Measurements from ENCODE around the gene TRIM65.
A peak's percentile ranks its signal among the peaks of the same experiment; 100 is the strongest.

Gene TRIM65

GRCh38 chr17:75880266-75880665 is 16.5 kb downstream of the TRIM65 start:
- no peaks in the 10 kb centered on the region for H3K36me3 ChIP-seq (ENCODE audit: insufficient read depth, low read length)
- no peaks in the 10 kb centered on the region for H3K9me3 ChIP-seq (ENCODE audit: insufficient read depth, low read depth, low read length)
- H3K9me2 ChIP-seq (replicated peaks; ENCODE audit: low read depth, low read length), result no peaks in the 10 kb centered on the region
- no peak overlapping the region for H3K4me3 ChIP-seq (ENCODE audit: low read length, poor library complexity, severe bottlenecking)
- H4K20me1 ChIP-seq (ENCODE audit: insufficient read depth, low read length, poor library complexity, severe bottlenecking), result no peaks in the 10 kb centered on the region
- no peak overlapping the region for H2AFZ ChIP-seq (ENCODE audit: low read length)
- H3K79me2 ChIP-seq (ENCODE audit: insufficient read depth, low read length), result peaks cover 7% of the 10 kb centered on the region
- peaks cover 19% of the 10 kb centered on the region for H3K4me1 ChIP-seq (ENCODE audit: insufficient read depth, low read length, poor library complexity, severe bottlenecking)
- no peak overlapping the region for H3K9ac ChIP-seq (ENCODE audit: low read depth, low read length, poor library complexity, severe bottlenecking)
- TF ChIP-seq EZH2phosphoT487 (IDR thresholded peaks at IDR 0.05; ENCODE audit: borderline replicate concordance) (no peak), CTCF (conservative IDR thresholded peaks at IDR 0.05; ENCODE audit: low read length) (no peak)
- H3F3A ChIP-seq (ENCODE audit: low read depth), result no peaks in the 10 kb centered on the region
- H3K27me3 ChIP-seq (ENCODE audit: insufficient read depth, low read length, poor library complexity, severe bottlenecking), result no peaks in the 10 kb centered on the region
- H3K4me2 ChIP-seq (ENCODE audit: low read depth, low read length, poor library complexity, severe bottlenecking), result no peak overlapping the region

DNA sequence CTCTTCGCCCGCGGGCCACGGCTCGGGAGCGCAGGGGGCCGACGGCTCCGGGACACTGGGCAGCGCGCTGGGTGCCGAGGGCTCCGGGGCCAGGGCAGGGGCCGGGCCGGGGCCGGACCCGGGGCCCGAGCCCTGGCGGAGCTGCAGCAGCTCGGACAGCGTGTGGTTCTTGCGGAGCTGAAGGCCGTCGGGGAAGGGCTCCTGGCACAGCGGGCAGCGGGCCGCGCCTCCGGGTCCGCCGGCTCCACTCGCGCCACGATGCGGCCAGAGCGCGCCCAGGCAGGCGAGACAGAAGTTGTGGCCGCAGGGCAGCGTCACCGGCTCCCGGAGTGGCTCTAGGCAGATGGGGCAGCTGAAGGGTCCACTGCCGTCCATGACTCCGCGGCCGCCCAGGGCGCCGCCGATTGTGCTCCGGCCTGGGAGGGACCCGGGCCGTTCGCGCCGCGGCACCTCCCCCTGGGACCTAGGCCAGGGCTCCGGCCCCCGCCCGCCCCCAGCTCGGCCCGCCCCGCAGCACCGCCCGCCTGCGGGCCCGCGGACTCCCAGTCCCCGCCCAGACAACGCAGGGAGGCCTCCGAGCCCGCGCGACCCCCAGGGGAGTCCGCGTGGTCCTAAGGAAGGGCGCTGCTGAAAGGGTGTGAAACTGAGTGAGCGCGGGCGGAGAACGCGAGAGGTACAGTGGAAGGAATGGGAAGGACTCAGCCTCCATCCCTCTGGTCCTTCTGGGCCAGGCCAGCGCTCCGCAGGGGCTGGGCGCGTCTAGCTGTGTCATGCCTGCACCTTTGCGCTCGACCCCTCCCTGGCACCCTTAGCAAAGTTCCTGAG is 18.4 kb downstream of the TRIM65 start, which contains the start of gene TRIM47:
Gene TRIM47 (minus strand): TSS at position 408 of the 825 bp plus-strand sequence. CDS start 33 bp downstream, at position 375.
- no peak for TF ChIP-seq EZH2phosphoT487 (IDR thresholded peaks at IDR 0.05; ENCODE audit: borderline replicate concordance)
- no peak for TF ChIP-seq CTCF (conservative IDR thresholded peaks at IDR 0.05; ENCODE audit: low read length)
- Histone ChIP-seq H3K4me2 (ENCODE audit: low read depth, low read length, poor library complexity, severe bottlenecking) (peak within 1 kb of the TSS; percentile 94), H4K20me1 (ENCODE audit: insufficient read depth, low read length, poor library complexity, severe bottlenecking) (no peaks in the 10 kb centered on the region), H2AFZ (ENCODE audit: low read length) (no peak within 1 kb of the TSS), H3K27me3 (ENCODE audit: insufficient read depth, low read length, poor library complexity, severe bottlenecking) (no peaks in the 10 kb centered on the region), H3K4me1 (ENCODE audit: insufficient read depth, low read length, poor library complexity, severe bottlenecking) (peaks cover 26% of the 10 kb centered on the region), H3K4me3 (ENCODE audit: low read length, poor library complexity, severe bottlenecking) (peak within 1 kb of the TSS; percentile 82), H3K9ac (ENCODE audit: low read depth, low read length, poor library complexity, severe bottlenecking) (peak within 1 kb of the TSS; percentile 92), H3K36me3 (ENCODE audit: insufficient read depth, low read length) (no peaks in the 10 kb centered on the region), H3F3A (ENCODE audit: low read depth) (no peaks in the 10 kb centered on the region), H3K79me2 (ENCODE audit: insufficient read depth, low read length) (peaks cover 16% of the 10 kb centered on the region), H3K9me3 (ENCODE audit: insufficient read depth, low read depth, low read length) (no peaks in the 10 kb centered on the region), H3K9me2 (replicated peaks; ENCODE audit: low read depth, low read length) (no peaks in the 10 kb centered on the region)

- Histone ChIP-seq H4K20me1 (ENCODE audit: insufficient read depth, low read length, poor library complexity, severe bottlenecking) (no peaks in the 10 kb centered on the region), H3K36me3 (ENCODE audit: insufficient read depth, low read length) (no peaks in the 10 kb centered on the region), H3K4me2 (ENCODE audit: low read depth, low read length, poor library complexity, severe bottlenecking) (no peak overlapping the region), H2AFZ (ENCODE audit: low read length) (no peak overlapping the region), H3K9ac (ENCODE audit: low read depth, low read length, poor library complexity, severe bottlenecking) (no peak overlapping the region), H3K9me2 (replicated peaks; ENCODE audit: low read depth, low read length) (no peaks in the 10 kb centered on the region), H3K27me3 (ENCODE audit: insufficient read depth, low read length, poor library complexity, severe bottlenecking) (no peaks in the 10 kb centered on the region), H3K4me3 (ENCODE audit: low read length, poor library complexity, severe bottlenecking) (no peak overlapping the region), H3K9me3 (ENCODE audit: insufficient read depth, low read depth, low read length) (no peaks in the 10 kb centered on the region), H3K79me2 (ENCODE audit: insufficient read depth, low read length) (peaks cover 16% of the 10 kb centered on the region), H3F3A (ENCODE audit: low read depth) (no peaks in the 10 kb centered on the region), H3K4me1 (ENCODE audit: insufficient read depth, low read length, poor library complexity, severe bottlenecking) (peaks cover 31% of the 10 kb centered on the region)
- TF ChIP-seq CTCF (conservative IDR thresholded peaks at IDR 0.05; ENCODE audit: low read length), result no peak
- TF ChIP-seq EZH2phosphoT487 (IDR thresholded peaks at IDR 0.05; ENCODE audit: borderline replicate concordance), result no peak
Measured at GRCh38 chr17:75877752-75878173, 19.0 kb downstream of the TRIM65 start.

Measured in Loucy (cell line).